KBM-7 (cell line): ENCODE data around the gene BTBD9.
"Not testable (repeated sequence)": the region's sequence is repeated elsewhere in the genome, so short reads cannot be mapped to it uniquely, and the experiment has no call there.

Source experiments
- DNase-seq: peaks from one replicate; pipeline ENCODE4 v3.0.0-alpha.2; 2015
- in situ Hi-C: fragments of 300-500 bp; cut with MboI; formaldehyde crosslinking; loops from 2 replicates; pipeline ENCODE4 v1.14.3; 2020; ENCODE audit warnings: low sequenced_read_pairs, low pct_unique_long_range_greater_than_20kb, mixed read lengths

The BTBD9 gene

GRCh38 chr6:38142178-38142902, 497.4 kb downstream of the BTBD9 start:
- in situ Hi-C loops, result no loop called here
- DNase-seq, result no peak

- in situ Hi-C loops, result no loop called here
- no peak for DNase-seq
Measured at GRCh38 chr6:38141716-38142115, 498.0 kb downstream of the BTBD9 start.

- in situ Hi-C loops, result no loop called here
- DNase-seq, result no peak
Measured at GRCh38 chr6:38141085-38141484, 498.6 kb downstream of the BTBD9 start.

DNA sequence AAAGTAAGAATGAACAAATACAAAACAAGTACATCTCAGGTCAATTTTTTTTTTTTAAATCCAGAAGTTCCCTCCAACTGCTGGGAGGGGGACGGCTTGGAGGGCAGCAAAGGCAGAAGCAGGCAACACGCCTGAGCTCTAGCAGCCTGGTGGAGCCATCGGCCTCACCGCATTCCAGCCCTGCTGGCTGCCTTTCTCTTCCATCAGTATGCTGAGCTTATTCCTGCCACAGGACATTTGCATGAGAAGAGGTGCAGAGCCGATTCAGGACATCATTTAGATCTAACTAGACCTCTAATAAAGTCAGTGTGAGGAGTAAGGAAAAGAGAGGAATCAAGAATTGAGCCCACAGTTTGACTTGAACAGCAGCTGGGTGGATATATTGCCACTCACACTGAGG, 501.4 kb downstream of the BTBD9 start:
- DNase-seq, result no peak
- in situ Hi-C loops, result no loop called here

- no peak for DNase-seq
- in situ Hi-C loops, result no loop called here
Measured at GRCh38 chr6:38137608-38138265, 502.0 kb downstream of the BTBD9 start.

DNA sequence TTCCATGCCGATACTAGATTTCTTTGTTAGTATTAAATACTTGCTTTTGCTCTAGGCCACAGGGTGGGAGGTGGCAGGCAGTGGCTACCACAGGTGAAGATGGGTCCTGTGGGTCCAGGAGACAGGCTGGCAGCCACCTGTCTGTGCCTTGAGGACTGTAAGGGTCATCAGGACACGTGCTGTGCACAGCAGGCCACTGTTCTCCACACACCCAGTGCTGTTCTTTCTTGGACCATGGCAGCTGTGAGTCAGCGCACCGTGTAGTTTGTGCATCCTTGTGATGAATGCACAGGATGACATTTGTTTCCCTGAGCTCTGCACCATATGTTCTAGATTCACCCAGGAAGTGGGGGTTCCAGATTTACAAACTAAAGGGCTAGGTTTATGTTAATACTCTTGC, 503.2 kb downstream of the BTBD9 start:
- DNase-seq, result no peak
- in situ Hi-C loops, result no loop called here

- DNase-seq, result no peak
- in situ Hi-C loops, result no loop called here
Measured at GRCh38 chr6:38134704-38135088, 505.0 kb downstream of the BTBD9 start.

DNA sequence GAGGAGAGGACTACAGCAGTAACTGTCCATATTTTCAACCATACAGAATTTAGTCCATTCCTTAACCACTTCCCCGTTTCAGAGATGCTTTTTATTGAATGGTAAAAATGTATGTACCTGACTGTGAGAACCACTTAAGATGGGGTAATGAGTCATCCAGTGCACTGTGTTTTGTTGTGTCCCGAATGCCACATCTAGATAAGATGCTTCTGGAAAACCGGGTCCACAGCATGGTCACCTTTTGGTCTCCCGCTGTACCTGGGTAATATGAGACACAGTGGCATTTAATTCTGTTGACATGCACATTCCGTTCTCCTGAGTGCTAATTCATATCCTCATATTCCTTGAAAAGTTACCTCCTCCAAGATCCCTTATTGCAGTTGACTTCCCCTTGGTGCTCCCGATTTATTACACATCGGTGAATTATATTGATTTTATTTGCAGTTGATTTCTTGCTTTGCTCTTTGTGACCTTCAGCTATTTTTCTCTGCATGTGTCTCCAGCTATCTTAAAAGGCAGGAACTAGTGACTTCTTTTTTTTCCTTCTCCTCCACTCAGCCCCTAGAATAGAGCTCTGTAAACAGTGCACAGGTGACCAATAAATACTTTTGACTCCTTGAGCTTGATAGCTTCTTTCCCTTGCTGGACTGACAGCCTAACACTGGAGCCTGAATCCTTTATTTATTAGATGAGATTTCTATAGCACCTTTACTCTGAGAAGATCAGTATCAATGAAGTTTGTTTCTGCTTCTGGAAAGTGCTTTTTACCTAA, 505.6 kb downstream of the BTBD9 start:
- DNase-seq, result no peak
- in situ Hi-C loops, result no loop called here

- in situ Hi-C loops, result no loop called here
- no peak for DNase-seq
Measured at GRCh38 chr6:38131527-38131965, 508.2 kb downstream of the BTBD9 start.

GRCh38 chr6:38127284-38127683, 512.4 kb downstream of the BTBD9 start:
- in situ Hi-C loops, result no loop called here

DNA sequence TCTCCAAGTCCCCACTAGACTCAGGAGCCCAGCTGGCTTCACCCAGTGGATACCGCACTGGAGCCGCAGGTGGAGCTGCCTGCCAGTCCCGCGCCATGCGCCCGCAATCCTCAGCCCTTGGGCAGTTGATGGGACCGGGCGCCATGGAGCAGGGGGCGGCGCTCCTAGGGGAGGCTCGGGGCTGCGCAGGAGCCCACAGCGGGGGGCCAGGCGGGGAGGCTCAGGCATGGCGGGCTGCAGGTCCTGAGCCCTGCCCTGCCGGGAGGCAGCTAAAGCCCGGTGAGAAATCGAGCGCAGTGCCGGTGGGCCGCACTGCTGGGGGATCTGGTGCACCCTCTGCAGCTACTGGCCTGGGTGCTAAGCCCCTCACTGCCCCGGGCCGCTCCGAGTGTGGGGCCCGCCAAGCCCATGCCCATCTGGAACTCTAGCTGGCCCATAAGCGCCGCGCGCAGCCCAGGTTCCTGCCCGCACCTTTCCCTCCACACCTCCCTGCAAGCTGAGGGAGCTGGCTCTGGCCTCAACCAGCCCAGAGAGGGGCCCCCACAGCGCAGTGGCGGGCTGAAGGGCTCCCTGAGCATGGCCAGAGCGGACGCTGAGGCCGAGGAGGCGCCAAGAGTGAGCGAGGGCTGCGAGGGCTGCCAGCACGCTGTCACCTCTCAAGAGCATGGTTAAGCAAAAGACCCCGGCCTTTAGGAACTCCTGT, 515.4 kb downstream of the BTBD9 start:
- in situ Hi-C loops, result not testable (repeated sequence)

More at GRCh38 chr6:38127284-38127683, 512.4 kb downstream of the BTBD9 start:
- DNase-seq, result no peak

GRCh38 chr6:38119516-38119915, 520.2 kb downstream of the BTBD9 start:
- in situ Hi-C loops, result no loop called here

More for the DNA sequence above, 515.4 kb downstream of the BTBD9 start:
- DNase-seq, result not testable (repeated sequence)

GRCh38 chr6:38118791-38119365, 520.9 kb downstream of the BTBD9 start:
- in situ Hi-C loops, result no loop called here
- DNase-seq, result no peak

More at GRCh38 chr6:38119516-38119915, 520.2 kb downstream of the BTBD9 start:
- no peak for DNase-seq
